HCT116 (cell line): Measurements from ENCODE around the gene FBXO34. TPM values are rescaled to one million over a fixed set of nuclear protein-coding genes. Genes with fewer than 3 reads are reported as not detected.

Experiments used
- ATAC-seq: fragments of 200-7000 bp; cut with Tn5 transposase; 2 replicates; pipeline ENCODE4 v1.9.1; 2020; ENCODE audit warnings: mild to moderate bottlenecking, moderate library complexity
- BruUV-seq: library from RNA; stranded (reverse); fragments of 400-500 nt; replicated peaks from 2 replicates; lab custom pipeline; 2021; lab: Mats Ljungman, UMichigan
- CTCF ChIA-PET: fragments of 300-600 bp; sonication (Branson Sonifier 250); formaldehyde crosslinking; loops from one replicate; lab custom pipeline; 2021; ENCODE audit warnings: antibody characterized with exemption; lab: Charles Lee
- POLR2A ChIA-PET: fragments of 300-600, 350-600 bp; sonication (Branson Sonifier 250); formaldehyde crosslinking; loops from one replicate; lab custom pipeline; 2021; ENCODE audit warnings: antibody characterized with exemption; lab: Charles Lee
- RAD21 ChIA-PET, 2 experiments: fragments of 300-600 bp; sonication (Branson Sonifier 250); formaldehyde crosslinking; loops; one replicate each; lab custom pipeline; 2023; ENCODE audit warnings: low total read pairs in 2 of 2; ENCODE audit not compliant: uncharacterized antibody in 2 of 2, unreplicated experiment in 2 of 2, low non-redundant PET in 1 of 2; lab: Charles Lee
- DNase-seq: peaks from one replicate; pipeline ENCODE4 v3.0.0-alpha.2; 2010; ENCODE audit warnings: low read depth, low spot score
- H2AFZ ChIP-seq: fragments of 200-600 bp; shearing (Covaris generic), sonication (generic); 2 replicates; pipeline ENCODE4 v1.6.1; 2017; ENCODE audit warnings: low read depth, mixed run types, mixed read lengths, antibody characterized with exemption, low read length; ENCODE audit not compliant: poor library complexity, severe bottlenecking
- H3K27ac ChIP-seq: 2 replicates; pipeline ENCODE4 v1.5.1; 2012; ENCODE audit warnings: low read depth, low read length
- H3K27me3 ChIP-seq: fragments of 200-600 bp; sonication (generic); 2 replicates; pipeline ENCODE4 v1.6.1; 2016; ENCODE audit warnings: mixed run types, low read length, mixed read lengths; ENCODE audit not compliant: insufficient read depth
- H3K36me3 ChIP-seq, 2 experiments: fragments of 200-500 bp in 1 of 2; fragments of 200-600 bp in 1 of 2; sonication (Bioruptor generic) in 1 of 2; sonication (generic) in 1 of 2; 2 replicates each; pipeline versions ENCODE4 v1.5.1 to v1.6.1; 2014 to 2016; ENCODE audit warnings: low read length in 2 of 2, inconsistent platforms in 1 of 2, mixed read lengths in 1 of 2, mixed run types in 1 of 2; ENCODE audit not compliant: insufficient read depth in 2 of 2, control insufficient read depth in 1 of 2
- H3K4me1 ChIP-seq, 2 experiments: fragments of 200-600 bp in 1 of 2; sonication (generic) in 1 of 2; 2 replicates each; pipeline versions ENCODE4 v1.5.1 to v1.6.1; 2012 to 2017; ENCODE audit warnings: low read length in 2 of 2, inconsistent platforms in 1 of 2, mild to moderate bottlenecking in 1 of 2, mixed read lengths in 1 of 2, mixed run types in 1 of 2, moderate library complexity in 1 of 2; ENCODE audit not compliant: insufficient read depth in 2 of 2, control insufficient read depth in 1 of 2
- H3K4me2 ChIP-seq: fragments of 200-600 bp; sonication (generic); 2 replicates; pipeline ENCODE4 v1.6.1; 2017; ENCODE audit warnings: mixed run types, low read length, mixed read lengths
- H3K4me3 ChIP-seq, 2 experiments: fragments of 200-600 bp in 1 of 2; sonication (generic) in 1 of 2; replicated peaks in 1 of 2; 2 replicates each; pipeline ENCODE4 v1.5.1; 2011 to 2016; ENCODE audit warnings: low read length in 2 of 2, control low read depth in 1 of 2, low read depth in 1 of 2, mild to moderate bottlenecking in 1 of 2, mixed read lengths in 1 of 2, mixed run types in 1 of 2
- H3K79me2 ChIP-seq: fragments of 200-600 bp; sonication (generic); 2 replicates; pipeline ENCODE4 v1.6.1; 2017; ENCODE audit warnings: mild to moderate bottlenecking, mixed run types, low read length, moderate library complexity, mixed read lengths; ENCODE audit not compliant: insufficient read depth
- H3K9ac ChIP-seq: fragments of 200-600 bp; sonication (generic); 2 replicates; pipeline ENCODE4 v1.6.1; 2016; ENCODE audit warnings: low read length, mixed read lengths
- H3K9me2 ChIP-seq: fragments of 200-600 bp; sonication (generic), shearing (Covaris generic); 2 replicates; pipeline ENCODE4 v1.6.1; 2017; ENCODE audit warnings: mixed run types, mild to moderate bottlenecking, moderate library complexity; ENCODE audit not compliant: insufficient read depth
- H3K9me3 ChIP-seq, 2 experiments: fragments of 200-500 bp in 1 of 2; fragments of 200-600 bp in 1 of 2; sonication (Bioruptor generic) in 1 of 2; sonication (generic) in 1 of 2; 2 replicates each; pipeline ENCODE4 v1.6.1; 2014 to 2017; ENCODE audit warnings: low read length in 2 of 2, mixed read lengths in 2 of 2, inconsistent platforms in 1 of 2, low read depth in 1 of 2, mild to moderate bottlenecking in 1 of 2, mixed run types in 1 of 2, moderate library complexity in 1 of 2; ENCODE audit not compliant: control insufficient read depth in 1 of 2, insufficient read depth in 1 of 2
- H4K20me1 ChIP-seq: fragments of 200-600 bp; sonication (generic), shearing (Covaris generic); 2 replicates; pipeline ENCODE4 v1.6.1; 2017; ENCODE audit warnings: mixed run types, mild to moderate bottlenecking, moderate library complexity; ENCODE audit not compliant: insufficient read depth
- CEBPB ChIP-seq: IDR thresholded peaks from 2 replicates; pipeline ENCODE4 v1.6.1; 2012; ENCODE audit warnings: low read depth
- CTCF ChIP-seq, 3 experiments: fragments of 200-600 bp in 1 of 3; sonication (generic) in 1 of 3; IDR thresholded peaks in 2 of 3; conservative IDR thresholded peaks in 1 of 3; 2 replicates each; pipeline ENCODE4 v1.5.1; 2012 to 2017; ENCODE audit warnings: low read depth in 2 of 3, low read length in 2 of 3, antibody characterized with exemption in 1 of 3, borderline replicate concordance in 1 of 3, control low read depth in 1 of 3, mild to moderate bottlenecking in 1 of 3, mixed read lengths in 1 of 3, mixed run types in 1 of 3, moderate library complexity in 1 of 3; ENCODE audit not compliant: insufficient read depth in 1 of 3
- EZH2 ChIP-seq: fragments of 200-600 bp; sonication (generic); IDR thresholded peaks from 2 replicates; pipeline ENCODE4 v1.6.1; 2017; ENCODE audit warnings: antibody characterized with exemption, mixed run types
- EZH2phosphoT487 ChIP-seq: fragments of 200-600 bp; IDR thresholded peaks from 2 replicates; pipeline ENCODE4 v1.6.1; 2018; ENCODE audit warnings: antibody characterized with exemption, borderline replicate concordance
- FOSL1 ChIP-seq: IDR thresholded peaks from 2 replicates; pipeline ENCODE4 v1.6.1; 2012; ENCODE audit warnings: low read depth
- POLR2AphosphoS5 ChIP-seq: IDR thresholded peaks from 2 replicates; pipeline ENCODE4 v1.6.1; 2011; ENCODE audit warnings: mild to moderate bottlenecking, low read depth, low read length, moderate library complexity
- RAD21 ChIP-seq: IDR thresholded peaks from 2 replicates; pipeline ENCODE4 v1.6.1; 2012; ENCODE audit warnings: low read depth, mild to moderate bottlenecking
- SIN3A ChIP-seq: IDR thresholded peaks from 2 replicates; pipeline ENCODE4 v1.6.1; 2012; ENCODE audit warnings: low read depth
- ZBTB33 ChIP-seq: IDR thresholded peaks from 2 replicates; pipeline ENCODE4 v1.6.1; 2011; ENCODE audit warnings: mild to moderate bottlenecking, low read length, moderate library complexity; ENCODE audit not compliant: insufficient replicate concordance; ENCODE audit errors: extremely low read depth
- intact Hi-C: fragments of 100-400 bp; cut with micrococcal nuclease; formaldehyde crosslinking; loops from 2 replicates; pipeline ENCODE4 v1.10.0; 2022
- total RNA-seq: library from RNA; stranded (reverse); gene quantifications from one replicate; pipeline ENCODE4 v1.2.1, GENCODE V29; 2021; ENCODE audit not compliant: unreplicated experiment
- TF ChIP-seq, protein P1 (sequence below): IDR thresholded peaks from 2 replicates; pipeline ENCODE4 v1.6.1; 2012; ENCODE audit warnings: low read depth
- TF ChIP-seq, protein P2 (sequence below): IDR thresholded peaks from 2 replicates; pipeline ENCODE4 v1.6.1; 2012

The FBXO34 gene
- total RNA-seq, 1 experiment from 2014 or later = 26.9 TPM

DNA sequence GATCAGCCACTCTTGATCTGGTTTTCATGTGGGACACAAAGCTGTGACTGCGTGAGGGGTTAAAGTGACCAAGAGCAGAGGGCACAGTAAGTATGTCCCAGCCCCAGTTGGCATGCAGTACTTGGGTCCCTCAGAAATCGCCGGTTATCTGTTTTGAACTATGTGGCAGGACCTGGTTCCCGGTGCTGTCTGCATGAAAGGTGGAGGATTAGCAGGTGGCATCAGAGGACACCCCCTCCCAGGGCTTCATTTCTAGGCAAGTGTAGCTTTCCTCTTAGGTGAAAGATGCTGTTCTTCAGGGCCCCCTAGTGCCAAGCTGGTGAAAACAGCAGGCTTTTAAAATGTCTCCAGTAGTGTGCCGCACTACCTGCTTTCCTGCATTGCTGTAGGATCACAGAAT, 83.3 kb downstream of the FBXO34 start:
- ATAC-seq (peak; percentile 88), DNase-seq (peak; percentile 26)
- Histone ChIP-seq H2AFZ (no peak overlapping the region), H3K4me3 (no peak overlapping the region), H3K36me3 (peaks cover 14 to 22% of the 10 kb centered on the region in 2 experiments; a peak in 3 of 4 replicates), H3K79me2 (no peaks in the 10 kb centered on the region), H3K9ac (no peak overlapping the region), H3K4me1 (peaks cover 0 to 11% of the 10 kb centered on the region in 2 experiments; a peak in 2 of 4 replicates), H3K4me2 (no peak overlapping the region), H3K9me2 (no peaks in the 10 kb centered on the region), H4K20me1 (no peaks in the 10 kb centered on the region), H3K9me3 (no peaks in the 10 kb centered on the region), H3K27ac (no peak overlapping the region), H3K27me3 (no peaks in the 10 kb centered on the region)
- ChIA-PET RAD21 (interaction anchor here in 1 of 2 experiments (1.8 kb wide), 1 partner anchor 141 kb away, joined by 4 read pairs; no protein-coding TSS in a partner anchor), POLR2A (no interaction called here), CTCF (interaction anchor here (0.7 to 2.3 kb wide), 14 partner anchors 9 to 143 kb away, joined by 3 to 11 read pairs (median 4); partner anchors contain the start of gene FBXO34)
- intact Hi-C loops = loop anchor here (2.0 to 10.0 kb wide), 2 partner anchors 142 to 270 kb away; no protein-coding TSS in a partner anchor
- no peak for TF ChIP-seq EZH2phosphoT487
- no peak for TF ChIP-seq SIN3A
- TF ChIP-seq CTCF (IDR thresholded peaks at IDR 0.05 in 2 of 3, conservative IDR thresholded peaks at IDR 0.05 in 1 of 3; ENCODE audit: borderline replicate concordance in 1 of 3, insufficient read depth in 1 of 3, low read depth in 2 of 3, low read length in 2 of 3) = peak; percentile 63 to 73 (median 70); a peak in 5 of 6 replicates
- no peak for TF ChIP-seq CEBPB
- TF ChIP-seq RAD21 = peak; percentile 74
- no TSS peak for BruUV-seq

DNA sequence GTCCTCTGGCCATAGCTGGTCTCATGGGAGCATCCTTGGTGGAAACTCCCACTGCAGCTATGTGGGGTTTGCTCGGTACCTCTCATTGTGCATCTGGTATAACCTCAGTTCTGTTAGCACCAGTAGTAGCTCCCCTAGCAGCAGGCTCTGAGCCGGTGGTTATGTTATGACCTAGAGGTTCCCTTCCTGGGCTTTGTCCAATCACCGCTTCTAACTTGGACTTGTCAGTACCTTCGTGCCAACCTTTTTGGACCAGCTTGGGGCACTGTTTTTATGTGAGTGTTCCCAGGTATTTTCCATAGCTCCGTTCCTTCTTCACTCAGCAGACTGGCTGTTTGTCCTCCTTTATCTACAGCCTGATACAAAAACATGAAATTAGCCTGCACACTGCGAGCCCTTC, 84.7 kb downstream of the FBXO34 start:
- no peaks in the 10 kb centered on the region for H3K9me2 ChIP-seq
- H3K4me2 ChIP-seq = no peak overlapping the region
- ATAC-seq (no peak), DNase-seq (no peak)
- ChIA-PET RAD21 (no interaction called here), POLR2A (no interaction called here), CTCF (no interaction called here)
- no peak overlapping the region for H3K27ac ChIP-seq
- H3K36me3 ChIP-seq = peaks cover 11 to 18% of the 10 kb centered on the region in 2 experiments; a peak in 3 of 4 replicates
- no peak overlapping the region for H3K9ac ChIP-seq
- H3K4me1 ChIP-seq = peaks cover 0 to 11% of the 10 kb centered on the region in 2 experiments; a peak in 2 of 4 replicates
- no peaks in the 10 kb centered on the region for H3K9me3 ChIP-seq
- H4K20me1 ChIP-seq = no peaks in the 10 kb centered on the region
- no peak overlapping the region for H2AFZ ChIP-seq
- no peaks in the 10 kb centered on the region for H3K27me3 ChIP-seq
- BruUV-seq = no TSS peak
- intact Hi-C loops = loop anchor here (2.0 to 10.0 kb wide), 2 partner anchors 143 to 271 kb away; no protein-coding TSS in a partner anchor
- no peak overlapping the region for H3K4me3 ChIP-seq
- H3K79me2 ChIP-seq = no peaks in the 10 kb centered on the region
- TF ChIP-seq, protein P1, sequence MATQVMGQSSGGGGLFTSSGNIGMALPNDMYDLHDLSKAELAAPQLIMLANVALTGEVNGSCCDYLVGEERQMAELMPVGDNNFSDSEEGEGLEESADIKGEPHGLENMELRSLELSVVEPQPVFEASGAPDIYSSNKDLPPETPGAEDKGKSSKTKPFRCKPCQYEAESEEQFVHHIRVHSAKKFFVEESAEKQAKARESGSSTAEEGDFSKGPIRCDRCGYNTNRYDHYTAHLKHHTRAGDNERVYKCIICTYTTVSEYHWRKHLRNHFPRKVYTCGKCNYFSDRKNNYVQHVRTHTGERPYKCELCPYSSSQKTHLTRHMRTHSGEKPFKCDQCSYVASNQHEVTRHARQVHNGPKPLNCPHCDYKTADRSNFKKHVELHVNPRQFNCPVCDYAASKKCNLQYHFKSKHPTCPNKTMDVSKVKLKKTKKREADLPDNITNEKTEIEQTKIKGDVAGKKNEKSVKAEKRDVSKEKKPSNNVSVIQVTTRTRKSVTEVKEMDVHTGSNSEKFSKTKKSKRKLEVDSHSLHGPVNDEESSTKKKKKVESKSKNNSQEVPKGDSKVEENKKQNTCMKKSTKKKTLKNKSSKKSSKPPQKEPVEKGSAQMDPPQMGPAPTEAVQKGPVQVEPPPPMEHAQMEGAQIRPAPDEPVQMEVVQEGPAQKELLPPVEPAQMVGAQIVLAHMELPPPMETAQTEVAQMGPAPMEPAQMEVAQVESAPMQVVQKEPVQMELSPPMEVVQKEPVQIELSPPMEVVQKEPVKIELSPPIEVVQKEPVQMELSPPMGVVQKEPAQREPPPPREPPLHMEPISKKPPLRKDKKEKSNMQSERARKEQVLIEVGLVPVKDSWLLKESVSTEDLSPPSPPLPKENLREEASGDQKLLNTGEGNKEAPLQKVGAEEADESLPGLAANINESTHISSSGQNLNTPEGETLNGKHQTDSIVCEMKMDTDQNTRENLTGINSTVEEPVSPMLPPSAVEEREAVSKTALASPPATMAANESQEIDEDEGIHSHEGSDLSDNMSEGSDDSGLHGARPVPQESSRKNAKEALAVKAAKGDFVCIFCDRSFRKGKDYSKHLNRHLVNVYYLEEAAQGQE = no peak
- TF ChIP-seq ZBTB33 (no peak), EZH2 (no peak), POLR2AphosphoS5 (no peak), FOSL1 (no peak), EZH2phosphoT487 (no peak)
- TF ChIP-seq, protein P2, sequence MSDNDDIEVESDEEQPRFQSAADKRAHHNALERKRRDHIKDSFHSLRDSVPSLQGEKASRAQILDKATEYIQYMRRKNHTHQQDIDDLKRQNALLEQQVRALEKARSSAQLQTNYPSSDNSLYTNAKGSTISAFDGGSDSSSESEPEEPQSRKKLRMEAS = no peak
